ENCODE measurements around the gene CD109.

DNA sequence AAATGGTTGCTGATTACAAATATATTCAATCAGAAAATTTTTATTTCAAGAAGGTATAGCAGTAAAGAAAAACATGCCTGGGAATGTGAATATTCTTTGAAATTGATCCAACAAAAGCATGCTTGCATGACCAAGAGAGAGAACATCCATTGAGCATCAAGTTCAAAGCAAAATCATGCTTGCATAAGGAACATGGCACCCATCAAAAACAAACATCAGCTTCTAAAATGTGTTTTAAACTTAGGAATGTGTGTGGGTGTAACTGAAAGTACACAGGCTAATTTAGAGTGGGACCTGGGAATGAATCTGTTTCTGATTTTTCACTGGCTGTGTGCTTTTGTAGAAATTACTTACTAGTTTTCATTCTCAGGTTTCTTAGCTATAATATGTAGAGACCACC is 47.8 kb upstream of the CD109 start:
- no peak for TF ChIP-seq CTCF (IDR thresholded peaks at IDR 0.05; ENCODE audit: low read depth, low read length)
- TF ChIP-seq POLR2A (IDR thresholded peaks at IDR 0.05; ENCODE audit: extremely low read depth, insufficient read length) = no peak
- no peak for TF ChIP-seq MAX (IDR thresholded peaks at IDR 0.05; ENCODE audit: low read depth, low read length)

All from NB4 (cell line).